NCI-H2196 (cell line): Measurements from ENCODE around the gene ADK.
"Not testable (repeated sequence)": the region's sequence is repeated elsewhere in the genome, so short reads cannot be mapped to it uniquely, and the experiment has no call there.

ENCODE experiments used
- DNase-seq: peaks from one replicate; lab custom pipeline; 2025; ENCODE audit not compliant: unreplicated experiment; lab: John Stamatoyannopoulos, UW

ADK gene

GRCh38 chr10:74150990-74151878 is at the start of gene ADK:
Gene ADK (plus strand): TSS chr10:74151221. CDS start chr10:74151279, 58 bp downstream.
- DNase-seq = peak; percentile 97

GRCh38 chr10:74103560-74104258 is 47.3 kb upstream of the ADK start:
- peak; percentile 23 for DNase-seq

- no peak for DNase-seq
Measured at GRCh38 chr10:74104480-74104879, 46.5 kb upstream of the ADK start.

GRCh38 chr10:74104996-74105395 is 46.0 kb upstream of the ADK start:
- DNase-seq = no peak

- no peak for DNase-seq
Measured at GRCh38 chr10:74107391-74107790, 43.6 kb upstream of the ADK start.

- DNase-seq = no peak
Measured at GRCh38 chr10:74109452-74109851, 41.6 kb upstream of the ADK start.

- DNase-seq = no peak
Measured at GRCh38 chr10:74110120-74110519, 40.9 kb upstream of the ADK start.

GRCh38 chr10:74111799-74112198 is 39.2 kb upstream of the ADK start:
- no peak for DNase-seq

GRCh38 chr10:74113546-74113945 is 37.5 kb upstream of the ADK start:
- DNase-seq = no peak

- no peak for DNase-seq
Measured at GRCh38 chr10:74114041-74114448, 37.0 kb upstream of the ADK start.

GRCh38 chr10:74117738-74118137 is 33.3 kb upstream of the ADK start:
- DNase-seq = no peak

GRCh38 chr10:74118804-74119203 is 32.2 kb upstream of the ADK start:
- no peak for DNase-seq

- DNase-seq = no peak
Measured at GRCh38 chr10:74120911-74121310, 30.1 kb upstream of the ADK start.

- DNase-seq = no peak
Measured at GRCh38 chr10:74121368-74121767, 29.7 kb upstream of the ADK start.

- no peak for DNase-seq
Measured at GRCh38 chr10:74122060-74122459, 29.0 kb upstream of the ADK start.

GRCh38 chr10:74123081-74123480 is 27.9 kb upstream of the ADK start:
- no peak for DNase-seq

- DNase-seq = peak; percentile 61
Measured at GRCh38 chr10:74133923-74134820, 16.8 kb upstream of the ADK start.

- DNase-seq = no peak
Measured at GRCh38 chr10:74135452-74135851, 15.6 kb upstream of the ADK start.

GRCh38 chr10:74137992-74138391 is 13.0 kb upstream of the ADK start:
- DNase-seq = no peak

- DNase-seq = not testable (repeated sequence)
Measured at GRCh38 chr10:74138596-74138995, 12.4 kb upstream of the ADK start.

- no peak for DNase-seq
Measured at GRCh38 chr10:74139981-74140380, 11.0 kb upstream of the ADK start.
